ENCODE results near the gene MZT2B.
"Not testable (repeated sequence)": the region's sequence is repeated elsewhere in the genome, so short reads cannot be mapped to it uniquely, and the experiment has no call there.

Gene MZT2B

DNA sequence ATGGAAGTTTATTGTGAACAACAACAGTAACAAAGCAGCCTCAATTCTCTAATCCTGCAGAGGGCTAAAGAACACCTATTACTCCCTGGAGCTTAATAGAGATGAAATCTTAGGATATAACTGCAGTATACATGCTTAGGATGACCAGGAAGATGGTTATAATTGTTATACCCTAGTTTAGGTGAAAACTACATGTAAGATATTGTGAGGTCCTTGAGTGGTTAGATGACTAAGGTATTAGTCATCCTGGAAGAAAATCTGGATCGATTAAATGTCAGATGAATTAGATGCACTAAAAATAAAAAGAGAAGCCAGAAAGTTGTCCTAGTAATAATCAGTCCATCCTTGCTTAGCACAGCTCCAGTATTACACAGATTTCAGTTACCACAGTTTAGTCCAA is 38.4 kb downstream of the MZT2B start:
- DNase-seq, result not testable (repeated sequence)

DNA sequence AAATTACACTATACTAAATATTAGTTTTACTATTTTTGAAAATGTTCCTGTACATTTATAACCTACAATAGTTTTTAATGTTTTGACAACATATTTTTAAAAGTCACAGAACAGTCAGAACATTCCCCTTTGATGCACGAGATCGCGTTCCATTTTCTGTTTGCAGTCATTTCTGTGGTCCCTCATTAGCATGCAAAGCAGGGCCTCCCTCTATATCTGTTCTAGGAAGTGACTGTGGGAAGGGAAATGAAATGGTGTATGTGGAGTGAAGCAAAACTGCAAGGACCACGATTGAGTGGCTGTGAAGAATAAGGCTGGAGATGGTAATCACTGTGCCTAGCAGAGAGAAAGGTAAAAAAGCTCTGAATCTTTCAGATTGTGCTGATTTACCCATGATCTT is 40.5 kb downstream of the MZT2B start:
- DNase-seq, result not testable (repeated sequence)

DNA sequence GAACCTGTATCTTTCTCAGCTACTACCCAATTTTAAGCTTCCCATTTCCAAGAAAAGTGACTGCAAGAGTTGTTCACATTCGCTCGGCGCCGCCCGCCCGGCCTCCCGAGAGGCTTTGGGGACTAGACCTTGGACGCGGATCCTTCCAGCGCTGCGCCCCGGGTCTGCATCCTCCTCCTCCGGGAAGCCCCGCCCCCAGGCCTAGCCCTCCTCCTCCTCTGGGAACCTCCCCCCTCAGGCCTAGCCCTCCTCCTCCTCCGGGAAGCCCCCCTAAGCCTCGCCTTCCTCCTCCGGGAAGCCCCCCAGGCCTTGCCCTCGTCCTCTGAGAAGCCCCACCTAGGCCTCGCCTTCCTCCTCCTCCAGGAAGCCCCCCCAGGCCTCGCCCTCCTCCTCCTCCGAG is 45.9 kb downstream of the MZT2B start:
- DNase-seq, result not testable (repeated sequence)

DNA sequence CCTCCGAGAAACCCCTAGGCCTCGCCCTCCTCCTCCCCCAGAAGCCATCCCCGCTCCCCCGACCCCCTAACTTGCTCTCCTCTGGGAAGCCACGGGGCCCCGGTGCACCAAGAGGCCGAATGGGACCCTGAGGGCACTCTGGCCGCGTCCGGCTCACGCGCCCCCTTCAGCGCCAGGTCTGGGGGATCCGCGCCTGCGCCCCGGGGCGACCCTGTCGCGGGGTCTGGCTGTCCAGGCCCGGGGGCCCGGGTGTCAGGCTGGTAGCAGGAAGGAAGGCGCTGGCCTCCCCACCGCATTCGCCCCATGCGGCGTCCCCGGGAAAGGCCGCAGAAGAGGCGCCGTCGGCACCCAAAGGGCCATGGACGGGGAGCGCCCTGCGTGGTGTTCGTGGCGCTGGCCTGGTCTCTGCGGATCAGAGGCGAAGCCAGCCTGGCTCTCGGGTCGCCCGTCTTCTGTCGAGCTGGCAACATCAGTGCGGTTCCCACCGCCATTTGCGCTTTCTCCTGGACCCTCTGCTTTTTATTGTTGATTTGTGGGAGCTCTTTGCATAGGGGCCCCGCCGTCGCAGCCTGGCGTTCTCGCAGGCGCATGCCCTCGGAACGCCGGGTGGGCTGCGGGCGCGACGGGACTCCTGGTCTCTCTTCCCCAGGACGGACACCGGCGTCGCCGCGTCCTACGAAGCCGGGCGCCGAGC is 46.6 kb downstream of the MZT2B start:
- not testable (repeated sequence) for DNase-seq

DNA sequence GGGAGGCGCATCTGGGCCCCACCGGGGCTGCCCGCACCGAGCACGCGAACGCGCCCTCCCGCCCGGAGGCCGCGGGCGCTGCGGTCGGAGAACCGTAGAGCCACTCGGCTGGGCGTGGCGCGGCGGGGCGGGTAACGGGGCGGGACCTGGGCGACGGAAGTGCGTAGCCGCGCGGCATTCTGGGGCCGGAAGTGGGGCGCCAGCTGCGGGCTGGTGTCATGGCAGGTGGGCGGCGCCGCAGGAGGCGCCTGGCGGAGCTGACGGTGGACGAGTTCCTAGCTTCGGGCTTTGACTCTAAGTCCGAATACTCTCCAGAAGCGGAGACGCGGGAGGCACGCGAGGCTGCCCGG is 47.1 kb downstream of the MZT2B start:
- not testable (repeated sequence) for DNase-seq

DNA sequence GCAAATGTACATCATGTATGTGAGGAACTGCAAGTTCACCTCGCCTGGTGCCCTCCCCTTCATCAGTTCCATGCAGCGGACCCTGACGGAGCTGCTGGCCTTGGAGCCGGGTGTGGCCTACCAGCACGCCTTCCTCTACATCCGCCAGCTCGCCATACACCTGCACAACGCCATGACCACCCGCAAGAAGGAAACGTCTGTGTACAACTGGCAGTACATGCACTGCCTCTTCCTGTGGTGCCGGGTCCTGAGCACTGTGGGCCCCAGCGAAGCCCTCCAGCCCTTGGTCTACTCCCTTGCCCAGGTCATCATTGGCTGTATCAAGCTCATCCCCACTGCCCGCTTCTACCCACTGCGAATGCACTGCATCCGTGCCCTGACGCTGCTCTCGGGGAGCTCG is 48.3 kb downstream of the MZT2B start:
- not testable (repeated sequence) for DNase-seq

DNA sequence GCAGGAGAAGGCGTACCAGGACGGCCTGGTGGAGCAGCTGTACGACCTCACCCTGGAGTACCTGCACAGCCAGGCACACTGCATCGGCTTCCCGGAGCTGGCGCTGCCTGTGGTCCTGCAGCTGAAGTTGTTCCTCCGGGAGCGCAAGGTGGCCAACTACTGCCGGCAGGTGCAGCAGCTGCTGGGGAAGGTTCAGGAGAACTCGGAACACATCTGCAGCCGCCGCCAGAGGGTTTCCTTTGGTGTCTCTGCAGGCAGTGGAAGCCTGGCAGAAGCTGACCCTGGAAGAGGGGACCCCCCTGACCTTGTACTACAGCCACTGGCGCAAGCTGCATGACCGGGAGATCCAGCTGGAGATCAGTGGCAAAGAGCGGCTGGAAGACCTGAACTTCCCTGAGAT is 48.8 kb downstream of the MZT2B start:
- DNase-seq, result not testable (repeated sequence)

DNA sequence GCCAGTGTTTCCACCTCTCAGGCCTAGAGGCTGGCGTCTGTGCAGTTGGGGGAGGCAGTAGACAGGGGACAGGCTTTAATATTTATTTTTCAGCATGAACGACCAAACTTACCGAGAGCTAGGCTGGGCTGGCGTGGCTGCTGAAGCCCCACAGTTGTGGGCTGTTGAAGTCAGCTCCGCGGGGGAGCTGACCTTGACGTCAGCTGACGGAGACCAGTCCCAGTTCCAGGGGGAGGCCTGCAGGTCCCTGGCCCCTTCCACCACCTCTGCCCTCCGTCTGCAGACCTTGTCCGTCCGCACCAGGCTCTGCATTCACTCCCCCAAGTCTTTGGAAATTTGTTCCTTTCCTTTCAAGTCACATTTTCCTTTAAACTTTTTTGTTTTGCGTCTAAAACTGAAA is 49.6 kb downstream of the MZT2B start:
- no peak for DNase-seq

DNA sequence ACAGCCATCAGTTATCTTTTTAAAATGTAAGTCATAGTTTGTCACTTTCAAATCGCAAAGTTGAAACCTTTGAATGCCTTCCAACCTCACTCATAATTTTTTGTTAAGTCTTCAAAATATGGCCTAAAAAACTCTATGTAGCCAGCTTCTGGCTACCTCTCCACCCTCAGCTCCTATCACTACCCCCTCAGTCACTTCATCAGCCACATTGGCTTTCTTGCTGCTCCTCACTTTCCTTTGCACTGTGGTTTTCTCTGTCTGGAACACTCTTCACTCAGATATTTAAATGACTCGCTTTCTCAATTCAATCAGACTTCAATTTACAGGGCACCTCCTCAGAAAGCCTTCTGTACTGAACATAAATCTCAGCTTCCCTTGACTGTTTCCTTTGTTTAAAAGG is 51.0 kb downstream of the MZT2B start:
- DNase-seq, result not testable (repeated sequence)

- not testable (repeated sequence) for DNase-seq
Observed at GRCh38 chr2:130239581-130239980, 57.5 kb downstream of the MZT2B start.

All from HCEC 1CT (cell line).